NOMO-1 (cell line): ENCODE results near the gene PRUNE1.

ENCODE experiments used
- DNase-seq, 2 experiments: peaks; one replicate each; lab custom pipeline; 2025; ENCODE audit not compliant: unreplicated experiment in 2 of 2; lab: John Stamatoyannopoulos, UW

PRUNE1 gene

GRCh38 chr1:151047925-151048644, 39.8 kb downstream of the PRUNE1 start:
- peak; percentile 50 to 58 for DNase-seq

DNA sequence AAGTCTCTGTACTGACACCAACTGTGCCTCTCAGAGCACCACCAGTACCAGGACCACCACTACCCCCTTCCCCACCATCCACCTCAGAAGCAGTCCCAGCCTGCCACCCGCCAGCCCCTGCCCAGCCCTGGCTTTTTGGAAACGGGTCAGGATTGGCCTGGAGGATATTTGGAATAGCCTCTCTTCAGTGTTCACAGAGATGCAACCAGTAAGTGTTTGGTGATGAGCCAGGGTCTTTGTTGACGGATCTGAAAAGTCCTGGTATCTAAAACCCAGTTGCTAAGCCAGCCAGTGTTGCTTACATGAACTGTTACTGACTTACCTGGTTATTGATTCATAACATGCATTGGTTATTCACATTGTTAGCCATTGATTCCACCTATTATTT, 40.4 kb downstream of the PRUNE1 start:
- DNase-seq, result no peak

GRCh38 chr1:151049458-151049857, 41.2 kb downstream of the PRUNE1 start:
- no peak for DNase-seq

GRCh38 chr1:151050051-151050688, 41.9 kb downstream of the PRUNE1 start:
- no peak for DNase-seq

DNA sequence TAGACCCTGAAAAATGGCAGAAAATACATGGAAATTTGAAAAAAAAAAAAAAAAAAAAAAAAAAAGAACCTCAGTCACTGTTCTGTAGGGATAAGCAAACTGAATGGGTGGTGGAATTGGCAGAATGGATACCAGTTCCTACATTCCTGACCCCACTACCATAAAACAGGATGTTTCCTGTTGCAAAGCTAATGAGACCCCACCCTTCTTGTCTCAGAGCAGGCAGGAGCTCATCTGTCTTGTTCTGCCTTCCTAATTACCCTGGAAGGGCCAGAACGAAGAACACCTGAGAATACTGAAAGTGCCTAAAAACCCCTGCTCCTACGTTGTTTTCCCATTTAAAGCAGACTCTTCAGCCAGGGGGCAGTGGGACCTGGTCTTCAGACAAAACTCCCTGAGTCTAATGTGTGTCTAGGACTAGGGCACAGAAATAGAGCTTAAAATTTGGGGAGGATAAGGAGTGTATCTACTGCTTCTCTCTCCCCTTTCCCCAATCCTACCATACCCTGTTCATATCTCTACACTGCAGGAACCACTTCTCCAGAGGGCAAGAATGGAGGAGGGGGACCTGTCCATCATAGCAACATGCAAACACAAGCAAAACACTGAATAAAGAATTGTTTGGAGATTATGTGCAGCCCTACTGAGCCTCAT, 43.2 kb downstream of the PRUNE1 start:
- DNase-seq, result no peak

GRCh38 chr1:151054971-151055547, 46.8 kb downstream of the PRUNE1 start:
- no peak for DNase-seq

DNA sequence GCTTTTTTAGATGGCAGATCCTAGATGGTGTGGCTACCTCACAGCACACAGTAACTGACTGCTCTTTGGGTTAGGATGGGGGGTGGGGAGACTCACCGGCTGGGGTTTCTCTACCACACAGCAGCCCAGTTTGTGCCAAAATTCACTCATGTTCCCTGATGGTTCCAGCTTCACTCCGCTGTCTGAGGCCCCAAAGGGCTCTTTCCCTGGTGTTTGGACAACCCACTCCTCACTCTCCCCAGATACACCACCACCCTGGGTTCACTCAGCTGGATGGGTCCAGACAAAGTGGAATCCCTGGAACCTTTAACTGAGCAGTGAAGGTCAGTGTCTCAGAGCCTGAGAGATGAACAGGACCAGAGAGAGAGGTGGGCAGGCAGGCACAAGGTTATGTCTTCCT, 47.3 kb downstream of the PRUNE1 start:
- no peak for DNase-seq

- peak; percentile 27 to 35 for DNase-seq
Observed at GRCh38 chr1:151056149-151056548, 47.9 kb downstream of the PRUNE1 start.

GRCh38 chr1:151058692-151059091, 50.4 kb downstream of the PRUNE1 start:
- no peak for DNase-seq

- DNase-seq, result peak; percentile 86 to 87
Observed at GRCh38 chr1:151059109-151060006, 51.1 kb downstream of the PRUNE1 start, which contains the start of gene CDC42SE1. Gene CDC42SE1, minus strand, starts transcription at chr1:151059622. Its CDS starts 3,892 bp downstream, at chr1:151055730.

- no peak for DNase-seq
Observed at GRCh38 chr1:151060007-151060656, 51.9 kb downstream of the PRUNE1 start, which contains the start of gene MLLT11. Gene MLLT11, plus strand, starts transcription at chr1:151060397. Its CDS starts 6,828 bp downstream, at chr1:151067225.

- DNase-seq, result no peak
Observed at GRCh38 chr1:151060657-151061421, 52.6 kb downstream of the PRUNE1 start.

- DNase-seq, result no peak
Observed at GRCh38 chr1:151061704-151062103, 53.5 kb downstream of the PRUNE1 start.

DNA sequence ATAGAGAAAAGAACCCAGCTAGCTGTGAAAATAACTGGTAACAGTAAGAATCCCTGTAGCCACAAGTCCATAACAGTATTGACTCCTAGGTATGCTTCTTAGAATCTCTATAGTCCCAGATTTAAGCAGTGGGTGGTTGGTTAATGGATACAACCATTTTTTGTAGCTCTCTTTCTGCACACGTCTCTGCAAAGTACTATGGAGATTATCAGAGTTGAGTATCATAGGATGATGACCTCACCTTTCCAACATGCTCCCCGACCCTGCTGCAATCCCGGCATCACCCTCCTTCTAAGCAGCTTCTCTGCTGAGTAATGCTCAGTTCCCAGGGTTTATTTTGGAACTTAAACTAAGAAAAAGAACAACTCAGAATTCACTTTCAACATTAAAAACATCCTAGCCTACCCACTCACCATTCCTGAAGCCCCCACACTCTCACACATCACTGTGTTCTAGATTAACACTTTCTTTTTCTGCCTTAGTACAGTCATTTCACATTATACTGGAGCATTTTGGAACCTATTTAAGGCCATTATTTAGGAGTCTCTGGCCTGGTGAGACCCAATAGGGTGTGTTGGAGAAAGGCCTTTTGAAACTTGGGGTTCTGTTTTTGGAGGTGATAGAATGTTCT, 54.6 kb downstream of the PRUNE1 start:
- DNase-seq, result no peak

- no peak for DNase-seq
Observed at GRCh38 chr1:151065089-151065645, 56.9 kb downstream of the PRUNE1 start.

GRCh38 chr1:151067185-151067584, 58.9 kb downstream of the PRUNE1 start:
- DNase-seq, result no peak

GRCh38 chr1:151069103-151069486, 60.8 kb downstream of the PRUNE1 start:
- no peak for DNase-seq
